GM18511 (cell line): ENCODE data around the gene ZNF213.

ENCODE experiments used
- ATAC-seq: cut with Tn5 transposase; IDR thresholded peaks from one replicate; pipeline ENCODE4 v1.9.1; 2021; ENCODE audit warnings: mild to moderate bottlenecking, moderate library complexity; ENCODE audit not compliant: unreplicated experiment

Gene ZNF213

GRCh38 chr16:3134338-3135125 is at the start of gene ZNF213:
Gene ZNF213, plus strand, starts transcription at chr16:3135029. Its CDS starts 2,252 bp downstream, at chr16:3137281.
- ATAC-seq = peak; percentile 95

GRCh38 chr16:3085868-3086595 is 48.8 kb upstream of the ZNF213 start:
- no peak for ATAC-seq

- ATAC-seq = no peak
These were observed 48.1 kb upstream of the ZNF213 start for GRCh38 chr16:3086596-3087242.

GRCh38 chr16:3087243-3088235 is 47.3 kb upstream of the ZNF213 start:
- ATAC-seq = no peak

- ATAC-seq = no peak
These were observed 46.4 kb upstream of the ZNF213 start for GRCh38 chr16:3088450-3088849.

- ATAC-seq = no peak
These were observed 45.7 kb upstream of the ZNF213 start for GRCh38 chr16:3088925-3089716.

- no peak for ATAC-seq
These were observed 44.9 kb upstream of the ZNF213 start for GRCh38 chr16:3089717-3090592.

- ATAC-seq = no peak
These were observed 43.3 kb upstream of the ZNF213 start for GRCh38 chr16:3091551-3091950.

- ATAC-seq = no peak
These were observed 42.3 kb upstream of the ZNF213 start for GRCh38 chr16:3092501-3092941.

GRCh38 chr16:3094289-3095027 is 40.4 kb upstream of the ZNF213 start:
- no peak for ATAC-seq

- ATAC-seq = peak; percentile 73
These were observed 39.0 kb upstream of the ZNF213 start for GRCh38 chr16:3095869-3096268.

GRCh38 chr16:3096362-3096761 is 38.5 kb upstream of the ZNF213 start:
- no peak for ATAC-seq

GRCh38 chr16:3097266-3097665 is 37.6 kb upstream of the ZNF213 start:
- no peak for ATAC-seq

- no peak for ATAC-seq
These were observed 36.1 kb upstream of the ZNF213 start, which contains the start of gene ZSCAN10 for GRCh38 chr16:3098459-3099394. Gene ZSCAN10, minus strand, starts transcription at chr16:3099294. Its CDS starts 6,357 bp downstream, at chr16:3092937.

GRCh38 chr16:3099395-3099731 is 35.5 kb upstream of the ZNF213 start:
- no peak for ATAC-seq

- ATAC-seq = peak; percentile 77
These were observed 34.9 kb upstream of the ZNF213 start for GRCh38 chr16:3099732-3100499.
